A549 treated with Mapracorat at 1 μM for 4 hours (cell line): ENCODE data around the gene TMEM176A. TPM values are rescaled to one million over a fixed set of nuclear protein-coding genes. Genes with fewer than 3 reads are reported as not detected.

Experiments used
- total RNA-seq: library from RNA; stranded (reverse); fragments of 200-300 nt; extraction: Qiagen RNA extraction; gene quantifications from 5 replicates; pipeline ENCODE4 v1.2.3, GENCODE V29; 2022

Gene TMEM176A
- total RNA-seq = not detected in 5 replicates

GRCh38 chr7:150800581-150801241 lies at the start of gene TMEM176A:
Gene TMEM176A, plus strand, starts transcription at chr7:150800769. Its CDS starts 782 bp downstream, at chr7:150801551.

GRCh38 chr7:150799741-150800580 lies 608 bp upstream of the TMEM176A start, which contains the start of gene TMEM176B:
Gene TMEM176B, minus strand, starts transcription at chr7:150800364. Its CDS starts 3,795 bp downstream, at chr7:150796569.

GRCh38 chr7:150852371-150852905 lies 51.9 kb downstream of the TMEM176A start, which contains the start of gene AOC1:
Gene AOC1, plus strand, starts transcription at chr7:150852517. Its CDS starts 3,954 bp downstream, at chr7:150856471.

Other genes starting within 250 kb of the TMEM176A start
- not detected in 5 replicates for gene GIMAP4, start 233.4 kb upstream of the TMEM176A start, total RNA-seq
- gene GIMAP6, start 168.4 kb upstream of the TMEM176A start, total RNA-seq = not detected in 5 replicates
- not detected in 5 replicates for gene GIMAP2, start 115.1 kb upstream of the TMEM176A start, total RNA-seq
- gene GIMAP1, start 84.2 kb upstream of the TMEM176A start, total RNA-seq = not detected in 5 replicates
- gene GIMAP5, start 63.4 kb upstream of the TMEM176A start, total RNA-seq = 0.08 TPM in 1 of 5 replicates, not detected in the others
- gene TMEM176B, start 405 bp upstream of the TMEM176A start, total RNA-seq = 0.15 to 0.23 TPM (median 0.19 TPM) in 3 of 5 replicates, not detected in the others
- gene AOC1, start 51.7 kb downstream of the TMEM176A start, total RNA-seq = 0.05 to 0.32 TPM (median 0.13 TPM) in 3 of 5 replicates, not detected in the others
- gene KCNH2, start 177.6 kb downstream of the TMEM176A start, total RNA-seq = 1.6 to 2.2 TPM (median 2.0 TPM) in 5 replicates
- 0.13 to 0.37 TPM (median 0.34 TPM) in 5 replicates for gene NOS3, start 190.2 kb downstream of the TMEM176A start, total RNA-seq
- 0.39 to 0.66 TPM (median 0.65 TPM) in 5 replicates for gene ATG9B, start 223.7 kb downstream of the TMEM176A start, total RNA-seq
- gene ABCB8, start 227.7 kb downstream of the TMEM176A start, total RNA-seq = 32.9 to 52.5 TPM (median 47.6 TPM) in 5 replicates
- gene ASIC3, start 247.8 kb downstream of the TMEM176A start, total RNA-seq = 7.7 to 11.7 TPM (median 8.7 TPM) in 5 replicates